GM12874 (cell line): ENCODE data around the gene MRAP2.

Source experiments
- CTCF ChIP-seq: IDR thresholded peaks from 2 replicates; pipeline ENCODE4 v1.5.1; 2011; ENCODE audit warnings: low read depth, mild to moderate bottlenecking, control low read depth, low read length, moderate library complexity; ENCODE audit not compliant: insufficient read depth

MRAP2 gene

DNA sequence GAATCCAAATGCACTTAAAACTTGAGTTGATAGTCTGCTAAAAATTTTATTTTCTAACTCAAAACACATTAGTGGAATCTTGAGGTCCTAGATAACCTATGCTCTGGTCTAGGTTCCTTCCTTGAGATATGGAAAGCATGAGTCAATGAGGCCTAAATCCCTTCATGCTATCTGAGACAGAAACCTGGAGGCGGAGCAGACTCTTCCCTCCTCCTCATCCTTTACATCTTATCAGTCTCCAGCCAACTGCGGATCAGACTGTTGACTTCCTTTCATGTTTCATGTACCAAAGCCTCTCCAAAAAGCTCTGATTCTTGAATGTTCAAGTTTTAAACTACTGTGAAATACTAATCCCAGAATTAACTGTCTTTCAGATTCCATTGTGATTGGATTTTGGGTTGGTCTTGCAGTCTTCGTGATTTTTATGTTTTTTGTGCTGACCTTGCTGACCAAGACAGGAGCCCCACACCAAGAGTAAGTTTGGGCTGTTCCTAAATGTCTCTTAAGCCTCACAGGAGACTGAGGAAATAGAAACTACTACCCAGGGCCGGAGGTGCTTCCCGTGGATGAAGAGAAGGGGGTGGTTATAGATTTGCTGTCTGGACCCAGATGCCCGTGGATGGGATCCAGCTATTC is 29.1 kb downstream of the MRAP2 start:
- no peak for TF ChIP-seq CTCF

DNA sequence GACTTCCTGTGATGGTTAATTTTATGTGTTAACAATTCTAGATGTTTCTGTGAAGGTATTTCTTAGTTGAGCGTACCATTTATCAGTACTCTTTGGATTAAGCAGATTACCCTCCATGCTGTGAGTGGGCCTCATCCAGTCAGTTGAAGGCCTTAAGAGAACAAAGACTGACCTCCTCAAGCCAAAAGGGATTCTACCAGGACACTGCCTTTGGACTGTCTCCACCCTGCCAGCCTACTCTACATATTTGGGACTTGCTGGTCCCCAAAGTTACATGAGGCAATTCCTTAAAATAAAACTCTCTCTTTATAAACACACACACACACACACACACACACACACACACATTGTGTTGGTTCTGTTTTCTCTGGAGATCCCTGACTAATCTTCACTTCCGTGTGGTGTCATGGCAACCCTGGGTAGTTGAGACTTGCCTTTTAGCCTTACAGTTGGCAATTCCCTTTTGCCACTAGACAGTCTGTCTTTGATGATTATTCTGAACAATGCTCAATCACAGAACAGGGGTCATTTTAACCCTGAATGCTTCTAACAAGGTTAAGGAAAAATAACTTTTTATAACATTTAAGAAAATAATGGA is 32.2 kb downstream of the MRAP2 start:
- TF ChIP-seq CTCF = no peak

DNA sequence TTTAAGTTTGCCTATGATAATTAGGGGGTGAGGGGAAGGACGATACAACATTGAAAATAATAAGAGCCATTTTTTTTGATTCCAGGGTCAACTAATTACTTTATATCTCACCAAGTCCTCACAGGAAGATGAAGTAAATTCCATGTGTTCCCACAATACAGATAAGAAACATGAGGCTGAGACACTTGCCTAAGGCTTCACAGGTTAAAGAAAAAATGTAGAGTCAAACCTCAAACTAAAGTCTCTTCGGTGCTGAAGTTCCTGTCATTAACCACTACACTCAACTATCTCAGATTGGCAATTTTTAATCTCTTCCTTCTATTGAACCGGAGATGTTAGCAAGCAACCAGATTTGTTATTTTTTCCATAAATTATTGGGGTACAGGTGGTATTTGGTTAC is 33.0 kb downstream of the MRAP2 start:
- TF ChIP-seq CTCF = no peak

GRCh38 chr6:84072442-84072997 is 38.9 kb downstream of the MRAP2 start:
- no peak for TF ChIP-seq CTCF

DNA sequence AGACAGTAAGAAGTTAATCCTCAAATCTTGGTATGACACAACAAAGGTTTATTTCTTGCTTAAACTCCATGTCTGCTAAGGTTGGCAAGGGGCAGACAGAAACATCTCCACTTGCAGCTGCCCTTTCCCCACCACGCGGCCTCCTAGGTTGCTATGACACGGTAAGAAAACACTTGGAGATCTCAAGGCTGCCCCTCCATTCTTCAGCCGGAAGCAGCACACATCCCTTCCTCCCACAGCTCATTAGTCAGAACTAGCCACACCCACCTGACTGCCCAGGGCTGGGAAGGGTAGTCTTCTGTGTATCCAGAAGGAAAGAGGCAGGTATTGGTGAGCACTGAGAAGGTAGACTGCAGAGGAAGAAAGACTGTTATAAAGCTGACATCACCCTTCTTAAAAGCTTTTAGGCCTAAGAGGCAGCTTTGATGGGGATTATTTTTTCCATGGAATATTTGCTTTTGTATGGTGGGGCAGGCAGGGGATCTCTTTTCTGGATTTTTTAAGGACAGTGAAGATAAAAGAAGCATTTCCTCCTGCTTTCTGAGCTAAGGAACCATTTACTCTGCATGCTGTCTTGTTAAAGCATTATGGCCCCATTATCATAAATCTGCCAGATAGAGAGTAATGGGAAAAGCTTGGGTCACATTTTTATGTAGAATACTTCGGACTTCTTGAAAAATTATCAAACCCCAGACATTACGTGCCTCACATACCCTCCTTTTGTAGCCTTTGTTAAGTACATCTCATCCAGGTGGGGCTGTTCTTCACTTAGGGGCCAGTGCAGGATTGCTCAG is 41.6 kb downstream of the MRAP2 start:
- no peak for TF ChIP-seq CTCF

GRCh38 chr6:84077645-84078044 is 44.1 kb downstream of the MRAP2 start:
- TF ChIP-seq CTCF = no peak

DNA sequence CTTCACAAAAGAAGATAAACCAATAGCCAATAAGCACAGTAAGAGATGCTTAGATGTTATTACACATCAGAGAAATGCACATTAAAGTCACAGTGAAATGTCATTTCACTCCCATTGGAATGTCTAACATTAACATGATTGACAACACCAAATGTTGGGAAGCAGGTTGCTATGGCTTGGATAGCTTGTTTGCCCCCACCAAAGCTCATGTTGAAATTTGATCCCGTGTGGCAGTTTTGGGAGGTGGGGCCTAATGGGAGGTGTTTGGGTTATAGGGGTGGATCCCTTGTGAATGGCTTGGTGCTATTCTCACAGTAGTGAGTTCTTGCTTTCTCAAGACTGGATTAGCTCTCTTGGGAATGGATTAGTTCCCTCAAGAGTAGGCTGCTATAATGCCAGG is 44.8 kb downstream of the MRAP2 start:
- no peak for TF ChIP-seq CTCF
